Erythroblast (primary cell): ENCODE data around the gene TAF8.

ENCODE experiments used
- GATA1 ChIP-seq: IDR thresholded peaks from 2 replicates; pipeline ENCODE4 v1.6.1; 2011; ENCODE audit warnings: low read depth, mild to moderate bottlenecking, control low read depth, low read length, moderate library complexity
- POLR2A ChIP-seq: IDR thresholded peaks from 2 replicates; pipeline ENCODE4 v1.6.1; 2011; ENCODE audit warnings: mild to moderate bottlenecking, low read length

DNA sequence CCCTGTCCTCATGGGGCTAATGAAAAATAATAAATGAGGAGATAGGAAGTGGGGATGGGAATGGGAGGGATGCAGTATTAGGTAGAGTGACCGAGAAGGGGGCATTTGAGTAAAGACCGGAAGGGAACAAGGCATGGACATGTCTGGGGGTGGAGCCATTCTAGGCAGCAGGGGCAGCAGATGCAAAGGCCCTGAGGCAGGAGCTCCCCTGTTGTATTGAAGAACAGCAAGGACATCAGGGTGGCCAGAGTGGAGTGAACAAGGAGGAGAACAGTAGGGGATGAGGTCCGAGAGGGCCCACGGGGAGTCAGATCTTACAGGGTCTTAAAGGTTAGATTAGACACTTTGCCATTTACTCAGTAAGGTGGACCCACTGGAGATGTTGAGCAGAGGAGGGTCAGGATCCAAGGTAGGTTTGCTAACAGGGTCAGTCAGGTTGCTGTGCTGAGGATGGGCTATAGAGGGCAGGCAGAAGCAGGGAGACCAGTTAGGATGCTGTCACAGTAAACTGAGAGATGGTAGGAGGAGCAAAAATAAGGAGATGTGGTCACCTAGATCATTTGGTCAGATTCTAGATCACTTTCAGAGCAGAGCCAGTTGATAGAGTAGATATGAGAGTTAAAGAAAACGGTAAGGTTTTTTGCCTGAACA, 18.7 kb downstream of the TAF8 start:
- TF ChIP-seq POLR2A (no peak), GATA1 (no peak)
